SK-N-SH (cell line): ENCODE results near the gene CLMP.

ENCODE experiments used
- CTCF ChIP-seq: fragments of 200-600 bp; sonication (generic); IDR thresholded peaks from 2 replicates; pipeline ENCODE4 v1.6.1; 2017; ENCODE audit warnings: antibody characterized with exemption, mild to moderate bottlenecking, moderate library complexity
- EP300 ChIP-seq, 2 experiments: IDR thresholded peaks; 2 replicates each; pipeline versions ENCODE4 v1.4.0 to v1.6.1; 2012; ENCODE audit warnings: borderline replicate concordance in 1 of 2, low read depth in 1 of 2, low read length in 1 of 2
- IRF3 ChIP-seq: fragments of 150-350 bp; IDR thresholded peaks from 2 replicates; pipeline ENCODE4 v1.6.1; 2016; ENCODE audit warnings: mild to moderate bottlenecking, low read depth, low read length
- MAX ChIP-seq: IDR thresholded peaks from 2 replicates; pipeline ENCODE4 v1.4.0; 2012; ENCODE audit warnings: low read depth
- MXI1 ChIP-seq: IDR thresholded peaks from 2 replicates; pipeline ENCODE4 v1.6.1; 2012; ENCODE audit warnings: mild to moderate bottlenecking, low read depth, low read length, improper control_type of control experiment
- PBX3 ChIP-seq: IDR thresholded peaks from 2 replicates; pipeline ENCODE4; 2012
- POLR2AphosphoS5 ChIP-seq: IDR thresholded peaks from 2 replicates; pipeline ENCODE4 v1.6.1; 2012; ENCODE audit warnings: low read depth, low read length
- RAD21 ChIP-seq: IDR thresholded peaks from 2 replicates; pipeline ENCODE4 v1.6.1; 2012; ENCODE audit warnings: mild to moderate bottlenecking, low read length
- REST ChIP-seq: IDR thresholded peaks from 2 replicates; pipeline ENCODE4 v1.6.1; 2012; ENCODE audit warnings: mild to moderate bottlenecking, low read depth, low read length, moderate library complexity
- RFX5 ChIP-seq: IDR thresholded peaks from 2 replicates; pipeline ENCODE4 v1.6.1; 2012; ENCODE audit warnings: mild to moderate bottlenecking, improper control_type of control experiment, low read length
- TAF1 ChIP-seq: IDR thresholded peaks from 2 replicates; pipeline ENCODE4 v1.6.1; 2012; ENCODE audit warnings: low read depth, mild to moderate bottlenecking, low read length, moderate library complexity, borderline replicate concordance

- TF ChIP-seq CTCF (no peak), RFX5 (no peak), POLR2AphosphoS5 (no peak), PBX3 (no peak; the same call in 1 of the 2 replicates), TAF1 (no peak), REST (no peak), MAX (no peak), RAD21 (no peak), EP300 (IDR thresholded peaks at IDR 0.05; ENCODE audit: borderline replicate concordance in 1 of 2, low read depth in 1 of 2, low read length in 1 of 2) (no peak), MXI1 (peak; percentile 20; the same call in 1 of the 2 replicates), IRF3 (no peak)
These were observed 8.9 kb upstream of the CLMP start for GRCh38 chr11:123203934-123204333.
